Erythroblast (primary cell): ENCODE measurements around the gene ST6GALNAC4.

Experiments
- GATA1 ChIP-seq: IDR thresholded peaks from 2 replicates; pipeline ENCODE4 v1.6.1; 2011; ENCODE audit warnings: low read depth, mild to moderate bottlenecking, control low read depth, low read length, moderate library complexity
- POLR2A ChIP-seq: IDR thresholded peaks from 2 replicates; pipeline ENCODE4 v1.6.1; 2011; ENCODE audit warnings: mild to moderate bottlenecking, low read length

- no peak for TF ChIP-seq POLR2A
- no peak for TF ChIP-seq GATA1
Measured at GRCh38 chr9:127892831-127893230, 24.0 kb downstream of the ST6GALNAC4 start.
